K562 (cell line): ENCODE measurements around the gene THAP5. TPM values are rescaled to one million over a fixed set of nuclear protein-coding genes. Genes with fewer than 3 reads are reported as not detected.

ENCODE experiments used
- C11orf30 ChIP-seq: fragments of 450-650 bp; IDR thresholded peaks from 2 replicates; pipeline ENCODE4 v1.6.1; 2016; ENCODE audit warnings: low read depth, mild to moderate bottlenecking
- DPF2 ChIP-seq: fragments of 450-650 bp; IDR thresholded peaks from 2 replicates; pipeline ENCODE4 v1.6.1; 2016
- E2F6 ChIP-seq, 2 experiments: IDR thresholded peaks; 2 replicates each; pipeline ENCODE4 v1.6.1; 2011; ENCODE audit warnings: borderline replicate concordance in 1 of 2, control low read depth in 1 of 2, low read depth in 1 of 2, low read length in 1 of 2, mild to moderate bottlenecking in 1 of 2, mixed read lengths in 1 of 2, moderate library complexity in 1 of 2; ENCODE audit not compliant: insufficient read depth in 1 of 2, insufficient read length in 1 of 2, poor library complexity in 1 of 2, severe bottlenecking in 1 of 2; ENCODE audit errors: extremely low read depth in 1 of 2
- ELF1 ChIP-seq: fragments of 200-800 bp; sonication (Bioruptor generic); IDR thresholded peaks from 2 replicates; pipeline ENCODE4 v1.6.1; 2016; ENCODE audit warnings: missing genetic modification characterization, missing compliant biosample characterization
- FOSL1 ChIP-seq: fragments of 200-800 bp; sonication (Bioruptor generic); conservative IDR thresholded peaks from 2 replicates; pipeline ENCODE4 v1.6.1; 2016; ENCODE audit warnings: missing genetic modification characterization, missing compliant biosample characterization
- LARP7 ChIP-seq: fragments of 450-650 bp; IDR thresholded peaks from 2 replicates; pipeline ENCODE4 v1.6.1; 2016
- POLR2AphosphoS5 ChIP-seq: IDR thresholded peaks from 2 replicates; pipeline ENCODE4 v1.6.1; 2011; ENCODE audit warnings: mild to moderate bottlenecking, low read depth, low read length, moderate library complexity; ENCODE audit not compliant: control insufficient read depth, insufficient read depth
- STAT6 ChIP-seq: sonication (generic); formaldehyde crosslinking; IDR thresholded peaks from 2 replicates; pipeline ENCODE4 v1.8.1; 2023; ENCODE audit warnings: mild to moderate bottlenecking, missing genetic modification reagents
- THRA ChIP-seq: fragments of 450-650 bp; IDR thresholded peaks from 2 replicates; pipeline ENCODE4 v1.6.1; 2017; ENCODE audit warnings: mild to moderate bottlenecking, moderate library complexity
- ZC3H8 ChIP-seq: fragments of 450-650 bp; IDR thresholded peaks from 2 replicates; pipeline ENCODE4 v1.6.1; 2017
- ZNF407 ChIP-seq: fragments of 450-650 bp; IDR thresholded peaks from 2 replicates; pipeline ENCODE4 v1.6.1; 2016; ENCODE audit warnings: low read depth
- ZNF695 ChIP-seq: fragments of 450-650 bp; formaldehyde crosslinking; IDR thresholded peaks from 2 replicates; pipeline ENCODE4 v1.4.0; 2020; ENCODE audit warnings: mild to moderate bottlenecking, moderate library complexity
- ZNF707 ChIP-seq: fragments of 250-450 bp; sonication (Bioruptor Pico); conservative IDR thresholded peaks from 2 replicates; pipeline ENCODE4 v1.8.0; 2022; ENCODE audit warnings: inconsistent platforms, mild to moderate bottlenecking, moderate library complexity
- ZNF764 ChIP-seq: fragments of 250-450 bp; sonication (Bioruptor Pico); IDR thresholded peaks from 2 replicates; pipeline ENCODE4 v1.4.0; 2020; ENCODE audit warnings: low read depth, mild to moderate bottlenecking, moderate library complexity
- polyA plus RNA-seq, 8 experiments: library from polyadenylated mRNA; depleted of rRNA in 4 of 8; stranded (reverse) in 5 of 8; unstranded in 3 of 8; fragments of >200 nt; fragmentation: Nextera tagmentation in 2 of 8; fragmentation: Illumina TruSeq in 1 of 8; extraction: Ambion mirVana in 2 of 8; extraction: Trizol in 1 of 8; gene quantifications; 2 replicates each; pipeline versions ENCODE4 v1.2.1 to v1.2.3, GENCODE V29; 2011 to 2014; ENCODE audit warnings: inconsistent platforms in 1 of 8, missing spikeins in 1 of 8
- total RNA-seq, 7 experiments: library from RNA; depleted of rRNA in 6 of 7; stranded (reverse); fragments of >200 nt in 6 of 7; fragmentation: Illumina TruSeq in 2 of 7; extraction: Trizol in 2 of 7; gene quantifications; 2 replicates each; pipeline versions ENCODE4 v1.2.1 to v1.2.3, GENCODE V29; 2011 to 2021; ENCODE audit warnings: low replicate concordance in 1 of 7

THAP5 gene
- total and polyA plus RNA-seq, 9 of the 15 experiments (the other 6 are each of a cell fraction or from before 2014, with no cell fraction given): 16.5 to 58.1 (median 28.2) TPM

- TF ChIP-seq POLR2AphosphoS5 (no peak), ZNF407 (no peak; the same call in 1 of the 2 replicates), ZNF707 (CRISPR knock-in tag) (no peak), C11orf30 (no peak), FOSL1 (tag) (peak; percentile 90), STAT6 (CRISPR knock-in tag) (no peak), ZNF695 (CRISPR knock-in tag) (0 out of 2 replicates have a peak, but pooled peaks have one; percentile 14), ZNF764 (no peak), ELF1 (peak; percentile 3; the same call in 1 of the 2 replicates), THRA (no peak), ZC3H8 (no peak), E2F6 (IDR thresholded peaks at IDR 0.05; ENCODE audit: borderline replicate concordance in 1 of 2, extremely low read depth in 1 of 2, insufficient read depth in 1 of 2, insufficient read length in 1 of 2, low read depth in 1 of 2, low read length in 1 of 2, poor library complexity in 1 of 2, severe bottlenecking in 1 of 2) (peak in 1 of 2 experiments; percentile 8), LARP7 (0 out of 2 replicates have a peak, but pooled peaks have one; percentile 7), DPF2 (peak; percentile 85; the same call in 1 of the 2 replicates)
Observed at GRCh38 chr7:108525327-108525984, 44.0 kb downstream of the THAP5 start (continued).
